ENCODE measurements around the gene DPP6. TPM values are rescaled to one million over a fixed set of nuclear protein-coding genes. Genes with fewer than 3 reads are reported as not detected.

Gene DPP6
- total and polyA plus RNA-seq, 2 donors (not counting 1 experiment from before 2014, with no cell fraction given), result not detected

DNA sequence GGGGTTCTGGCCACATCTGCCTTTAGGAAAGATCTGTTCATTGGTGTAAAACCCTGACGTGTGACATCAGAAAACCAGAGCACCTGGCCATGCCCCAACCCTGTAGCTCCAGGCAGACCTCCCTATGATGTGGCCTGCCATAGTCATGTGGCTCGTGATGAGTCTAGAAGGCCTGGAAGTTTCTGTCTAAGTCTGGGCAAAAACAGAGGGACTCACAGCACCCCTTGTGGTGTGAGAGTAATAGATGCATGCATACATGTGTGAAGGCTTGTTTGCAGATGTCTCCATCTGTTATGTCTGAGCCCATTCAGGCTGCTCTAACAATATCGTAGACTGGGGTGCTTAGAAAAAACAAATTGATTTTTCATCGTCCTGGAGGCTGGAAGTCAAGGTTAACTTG is 641.5 kb downstream of the DPP6 start:
- ChIA-PET POLR2A (no interaction called here), CTCF (no interaction called here)
- Mint-ChIP-seq H3K4me3 (no peak overlapping the region), H3K27ac (no peak overlapping the region), H3K27me3 (no peaks in the 10 kb centered on the region), H3K9me3 (ENCODE audit: insufficient read depth) (peaks cover 4% of the 10 kb centered on the region), H3K4me1 (no peaks in the 10 kb centered on the region)
- Histone ChIP-seq H3K27me3 (replicated peaks in 1 of 4; ENCODE audit: control extremely low read depth in 1 of 4, control insufficient read depth in 3 of 4, insufficient read depth in 4 of 4, low read length in 3 of 4) (no peaks in the 10 kb centered on the region), H4K20me1 (ENCODE audit: control insufficient read depth, insufficient read depth, low read length, poor library complexity, severe bottlenecking) (no peaks in the 10 kb centered on the region), H3K79me2 (ENCODE audit: control insufficient read depth, insufficient read depth, low read length) (no peaks in the 10 kb centered on the region), H3K27ac (ENCODE audit: low read length in 2 of 2) (no peak overlapping the region), H3K36me3 (replicated peaks in 1 of 2; ENCODE audit: control extremely low read depth in 1 of 2, control insufficient read depth in 1 of 2, extremely low read depth in 1 of 2, insufficient read depth in 2 of 2, low read length in 1 of 2) (no peaks in the 10 kb centered on the region), H3K9ac (ENCODE audit: low read length) (no peak overlapping the region), H3K9me3 (ENCODE audit: control extremely low read depth in 1 of 3, control insufficient read depth in 2 of 3, insufficient read depth in 1 of 3, low read length in 2 of 3) (peaks cover 0 to 17% (median 0%) of the 10 kb centered on the region in 3 donors), H3K4me1 (ENCODE audit: control insufficient read depth in 2 of 2, insufficient read depth in 2 of 2, low read length in 2 of 2) (no peaks in the 10 kb centered on the region), H2AFZ (ENCODE audit: insufficient read depth, low read depth, low read length, poor library complexity, severe bottlenecking) (no peak overlapping the region), H3K4me3 (ENCODE audit: control extremely low read depth in 1 of 5, extremely low read depth in 1 of 5, insufficient read depth in 1 of 5, low read depth in 2 of 5, low read length in 4 of 5) (no peak overlapping the region), H3K4me2 (replicated peaks; ENCODE audit: low read depth, low read length, poor library complexity, severe bottlenecking) (no peak overlapping the region)
- WGBS (ENCODE audit: insufficient coverage), result 90% methylated on average over 4 of the region's 4 CpGs
- no peak for DNase-seq
- intact Hi-C loops (cut with micrococcal nuclease), result no loop called here
- TF ChIP-seq, protein P1, sequence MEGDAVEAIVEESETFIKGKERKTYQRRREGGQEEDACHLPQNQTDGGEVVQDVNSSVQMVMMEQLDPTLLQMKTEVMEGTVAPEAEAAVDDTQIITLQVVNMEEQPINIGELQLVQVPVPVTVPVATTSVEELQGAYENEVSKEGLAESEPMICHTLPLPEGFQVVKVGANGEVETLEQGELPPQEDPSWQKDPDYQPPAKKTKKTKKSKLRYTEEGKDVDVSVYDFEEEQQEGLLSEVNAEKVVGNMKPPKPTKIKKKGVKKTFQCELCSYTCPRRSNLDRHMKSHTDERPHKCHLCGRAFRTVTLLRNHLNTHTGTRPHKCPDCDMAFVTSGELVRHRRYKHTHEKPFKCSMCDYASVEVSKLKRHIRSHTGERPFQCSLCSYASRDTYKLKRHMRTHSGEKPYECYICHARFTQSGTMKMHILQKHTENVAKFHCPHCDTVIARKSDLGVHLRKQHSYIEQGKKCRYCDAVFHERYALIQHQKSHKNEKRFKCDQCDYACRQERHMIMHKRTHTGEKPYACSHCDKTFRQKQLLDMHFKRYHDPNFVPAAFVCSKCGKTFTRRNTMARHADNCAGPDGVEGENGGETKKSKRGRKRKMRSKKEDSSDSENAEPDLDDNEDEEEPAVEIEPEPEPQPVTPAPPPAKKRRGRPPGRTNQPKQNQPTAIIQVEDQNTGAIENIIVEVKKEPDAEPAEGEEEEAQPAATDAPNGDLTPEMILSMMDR (IDR thresholded peaks at IDR 0.05), result no peak
- no peak for TF ChIP-seq EZH2 (IDR thresholded peaks at IDR 0.05; ENCODE audit: borderline replicate concordance, insufficient read depth, low read depth, low read length, poor library complexity, severe bottlenecking)
- ATAC-seq (ENCODE audit: low read depth), result no peak

DNA sequence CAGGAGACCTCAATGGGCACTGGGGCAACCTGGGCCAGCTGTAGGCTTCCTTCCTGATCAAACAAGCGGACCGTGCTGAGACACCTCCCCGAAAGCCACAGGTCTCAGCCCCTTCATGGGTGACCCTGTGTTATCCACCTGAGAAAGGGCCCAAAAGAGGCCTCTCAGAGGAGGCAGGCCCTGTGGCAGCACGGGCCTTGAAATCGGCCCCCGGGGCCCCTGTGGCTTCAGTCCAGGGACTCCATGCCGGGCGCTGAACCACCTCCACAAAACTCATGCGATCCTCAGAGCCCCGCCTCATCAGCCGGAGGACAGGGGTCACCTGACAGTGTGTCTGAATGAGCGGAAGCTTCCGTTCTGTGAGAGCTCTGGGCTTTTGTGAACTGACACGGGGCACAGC is 643.6 kb downstream of the DPP6 start:
- Histone ChIP-seq H3K36me3 (replicated peaks in 1 of 2; ENCODE audit: control extremely low read depth in 1 of 2, control insufficient read depth in 1 of 2, extremely low read depth in 1 of 2, insufficient read depth in 2 of 2, low read length in 1 of 2) (no peaks in the 10 kb centered on the region), H2AFZ (ENCODE audit: insufficient read depth, low read depth, low read length, poor library complexity, severe bottlenecking) (no peak overlapping the region), H3K9me3 (ENCODE audit: control extremely low read depth in 1 of 3, control insufficient read depth in 2 of 3, insufficient read depth in 1 of 3, low read length in 2 of 3) (peaks cover 0 to 20% (median 0%) of the 10 kb centered on the region in 3 donors), H3K27ac (ENCODE audit: low read length in 2 of 2) (no peak overlapping the region), H3K27me3 (replicated peaks in 1 of 4; ENCODE audit: control extremely low read depth in 1 of 4, control insufficient read depth in 3 of 4, insufficient read depth in 4 of 4, low read length in 3 of 4) (no peaks in the 10 kb centered on the region), H3K79me2 (ENCODE audit: control insufficient read depth, insufficient read depth, low read length) (no peaks in the 10 kb centered on the region), H3K9ac (ENCODE audit: low read length) (no peak overlapping the region), H3K4me2 (replicated peaks; ENCODE audit: low read depth, low read length, poor library complexity, severe bottlenecking) (no peak overlapping the region), H4K20me1 (ENCODE audit: control insufficient read depth, insufficient read depth, low read length, poor library complexity, severe bottlenecking) (no peaks in the 10 kb centered on the region), H3K4me3 (ENCODE audit: control extremely low read depth in 1 of 5, extremely low read depth in 1 of 5, insufficient read depth in 1 of 5, low read depth in 2 of 5, low read length in 4 of 5) (no peak overlapping the region), H3K4me1 (ENCODE audit: control insufficient read depth in 2 of 2, insufficient read depth in 2 of 2, low read length in 2 of 2) (no peaks in the 10 kb centered on the region)
- WGBS (ENCODE audit: insufficient coverage), result 89% methylated on average over 14 of the region's 14 CpGs
- no peak overlapping the region for H3K27ac Mint-ChIP-seq
- no peak for DNase-seq
- ChIA-PET CTCF (no interaction called here), POLR2A (no interaction called here)
- TF ChIP-seq EZH2 (IDR thresholded peaks at IDR 0.05; ENCODE audit: borderline replicate concordance, insufficient read depth, low read depth, low read length, poor library complexity, severe bottlenecking), result no peak
- TF ChIP-seq, protein P1 (IDR thresholded peaks at IDR 0.05), result no peak
- no peak for ATAC-seq (ENCODE audit: low read depth)
- H3K9me3 Mint-ChIP-seq (ENCODE audit: insufficient read depth), result peaks cover 5% of the 10 kb centered on the region
- H3K4me3 Mint-ChIP-seq, result no peak overlapping the region
- intact Hi-C loops (cut with micrococcal nuclease), result no loop called here
- no peaks in the 10 kb centered on the region for H3K4me1 Mint-ChIP-seq
- no peaks in the 10 kb centered on the region for H3K27me3 Mint-ChIP-seq

Measured in B cell (primary cell).